GM19467 (cell line): ENCODE data around the gene RABL6.

Source experiments
- ATAC-seq: cut with Tn5 transposase; IDR thresholded peaks from one replicate; pipeline ENCODE4 v1.9.1; 2021; ENCODE audit warnings: mild to moderate bottlenecking, moderate library complexity; ENCODE audit not compliant: unreplicated experiment

Gene RABL6

DNA sequence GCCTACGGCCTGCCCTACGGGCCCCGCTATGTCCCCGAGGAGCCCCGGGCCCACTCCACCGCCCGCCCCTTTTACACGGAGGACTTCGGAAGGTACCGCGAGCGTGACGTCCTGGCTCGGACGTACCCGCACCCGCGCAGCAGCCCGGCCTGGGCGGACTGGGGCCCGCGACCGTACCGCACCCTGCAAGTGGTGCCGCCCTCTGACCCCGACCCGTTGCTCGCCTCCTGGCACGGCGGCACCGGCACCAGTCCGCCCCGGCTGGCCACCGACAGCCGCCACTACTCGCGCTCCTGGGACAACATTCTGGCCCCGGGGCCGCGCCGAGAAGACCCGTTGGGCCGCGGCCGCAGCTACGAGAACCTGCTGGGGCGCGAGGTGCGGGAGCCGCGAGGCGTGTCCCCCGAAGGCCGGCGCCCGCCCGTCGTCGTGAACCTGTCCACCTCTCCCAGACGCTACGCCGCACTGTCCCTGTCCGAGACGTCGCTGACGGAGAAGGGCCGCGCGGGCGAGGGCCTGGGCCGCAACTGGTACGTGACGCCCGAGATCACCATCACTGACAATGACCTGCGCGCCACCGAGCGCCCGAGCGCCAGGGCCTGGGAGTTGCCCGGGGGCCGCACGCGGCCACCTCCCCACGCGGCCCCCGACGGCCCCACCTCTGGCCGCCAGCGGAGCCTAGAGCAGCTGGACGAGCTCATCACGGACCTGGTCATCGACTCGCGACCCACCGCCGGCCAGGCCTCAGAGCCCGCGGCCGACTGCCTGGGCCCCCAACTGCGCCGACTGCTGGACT, 37.9 kb downstream of the RABL6 start:
- ATAC-seq = no peak

DNA sequence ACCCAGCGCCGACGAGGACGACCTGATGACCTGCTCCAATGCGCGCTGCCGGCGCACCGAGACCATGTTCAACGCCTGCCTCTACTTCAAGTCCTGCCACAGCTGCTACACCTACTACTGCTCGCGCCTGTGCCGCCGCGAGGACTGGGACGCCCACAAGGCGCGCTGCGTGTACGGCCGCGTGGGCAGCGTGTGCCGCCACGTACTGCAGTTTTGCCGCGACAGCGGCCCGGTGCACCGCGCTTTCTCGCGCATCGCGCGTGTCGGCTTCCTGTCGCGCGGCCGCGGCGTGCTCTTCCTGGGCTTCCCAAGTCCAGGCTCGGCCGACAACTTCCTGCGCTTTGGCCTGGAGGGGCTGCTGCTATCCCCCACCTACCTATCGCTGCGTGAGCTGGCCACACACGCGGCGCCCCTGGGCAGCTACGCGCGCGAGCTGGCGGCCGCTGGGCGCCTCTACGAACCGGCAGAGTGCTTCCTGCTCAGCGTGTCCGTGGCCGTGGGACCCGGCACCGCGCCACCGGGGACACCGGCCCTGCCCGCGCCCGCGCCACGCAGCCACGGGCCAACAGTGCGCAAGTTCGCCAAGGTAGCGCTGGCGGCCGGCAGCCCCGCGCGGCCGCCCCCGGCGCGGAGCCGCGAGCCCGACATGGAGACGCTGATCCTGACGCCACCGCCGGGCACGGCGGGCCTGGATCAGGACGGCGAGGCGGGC, 38.8 kb downstream of the RABL6 start:
- no peak for ATAC-seq

DNA sequence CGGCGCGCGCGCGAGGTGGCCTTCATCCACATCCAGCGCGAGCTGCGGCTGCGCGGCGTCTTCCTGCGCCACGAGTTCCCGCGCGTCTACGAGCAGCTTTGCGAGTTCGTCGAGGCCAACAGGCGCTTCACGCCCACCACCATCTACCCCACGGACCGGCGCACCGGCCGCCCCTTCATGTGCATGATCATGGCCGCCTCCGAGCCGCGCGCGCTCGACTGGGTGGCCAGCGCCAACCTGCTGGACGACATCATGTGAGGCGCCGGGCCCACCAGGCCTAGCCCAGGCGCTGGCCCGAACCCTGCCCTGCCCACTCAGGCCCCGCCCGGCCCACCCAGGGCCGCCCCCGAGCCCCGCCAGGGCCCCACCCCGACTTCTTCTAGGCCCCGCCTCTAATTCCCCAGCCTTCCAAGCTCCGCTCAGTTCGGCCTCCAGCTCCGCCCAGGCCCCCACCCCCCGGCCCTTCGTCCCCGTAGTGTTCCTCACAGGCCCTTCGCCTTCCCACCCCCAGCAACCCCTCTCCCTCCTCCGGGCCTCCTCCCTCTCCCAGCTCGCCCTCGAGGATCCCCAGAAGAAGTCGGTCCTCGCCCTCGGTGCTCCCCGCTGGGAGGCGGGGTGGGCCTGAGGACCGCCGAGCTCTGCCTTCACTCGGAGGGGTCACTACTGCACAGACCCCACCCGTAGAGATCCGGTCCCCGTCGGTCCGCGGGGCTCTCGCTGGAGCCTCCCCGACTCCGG, 39.5 kb downstream of the RABL6 start:
- no peak for ATAC-seq

DNA sequence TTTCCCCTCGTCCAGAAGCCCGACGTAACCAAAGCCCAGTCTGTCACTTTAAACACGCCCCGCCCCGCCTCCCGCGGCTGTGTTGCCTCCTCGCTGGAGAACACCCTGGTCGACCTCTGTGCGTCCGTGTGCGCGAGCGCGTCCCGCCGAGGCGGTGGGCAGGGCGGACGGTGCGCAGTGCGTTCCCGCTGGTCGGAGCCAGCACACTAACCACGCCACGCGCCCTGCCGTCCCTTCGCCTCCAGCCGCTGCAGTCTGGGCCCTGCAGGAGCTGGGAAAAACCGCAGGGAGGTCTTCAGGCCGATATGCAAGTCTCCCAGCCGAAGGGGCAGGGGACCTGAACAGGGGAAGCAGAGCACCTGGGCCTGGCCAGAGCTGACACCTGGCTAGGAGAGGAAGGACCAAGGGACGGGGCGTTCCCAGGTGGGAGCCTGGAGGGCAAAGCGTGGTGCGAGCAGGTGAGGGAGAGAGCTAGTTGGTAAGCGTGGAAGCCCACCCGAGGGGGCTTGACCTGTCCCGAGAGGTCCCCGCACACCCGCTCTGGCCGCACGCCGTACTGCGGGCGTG, 40.2 kb downstream of the RABL6 start:
- ATAC-seq = no peak

DNA sequence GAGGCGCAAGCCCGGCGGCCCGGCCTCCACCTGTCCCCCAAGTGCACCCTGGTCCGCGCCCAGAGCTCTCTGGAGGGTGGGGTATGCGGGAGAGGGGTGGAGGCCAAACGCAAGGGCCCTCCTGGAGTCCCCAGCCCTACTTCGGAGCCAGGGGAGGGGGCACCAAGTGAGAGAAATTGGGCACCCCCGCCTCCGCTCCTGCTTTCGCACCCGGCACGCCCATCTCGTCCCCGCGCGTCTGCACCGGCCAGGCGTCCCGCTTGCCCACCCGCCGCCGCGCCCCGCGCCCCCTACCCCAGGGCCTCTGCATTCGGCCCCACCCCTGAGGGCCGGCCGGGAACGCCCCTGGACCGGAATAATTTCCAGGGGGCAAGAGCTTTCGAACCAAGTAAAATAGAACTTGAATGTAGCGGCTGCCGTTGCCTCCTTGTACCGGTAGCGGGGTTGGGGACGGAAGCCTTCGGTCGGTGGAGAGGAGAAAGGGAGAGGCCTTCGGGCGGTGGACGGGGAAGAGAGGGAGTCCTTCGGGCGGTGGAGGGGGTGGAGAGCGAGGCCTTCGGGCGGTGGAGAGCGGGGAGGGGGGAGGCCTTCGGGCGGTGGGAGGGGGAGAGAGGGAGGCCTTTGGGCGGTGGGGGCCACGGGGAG, 40.8 kb downstream of the RABL6 start:
- ATAC-seq = no peak

DNA sequence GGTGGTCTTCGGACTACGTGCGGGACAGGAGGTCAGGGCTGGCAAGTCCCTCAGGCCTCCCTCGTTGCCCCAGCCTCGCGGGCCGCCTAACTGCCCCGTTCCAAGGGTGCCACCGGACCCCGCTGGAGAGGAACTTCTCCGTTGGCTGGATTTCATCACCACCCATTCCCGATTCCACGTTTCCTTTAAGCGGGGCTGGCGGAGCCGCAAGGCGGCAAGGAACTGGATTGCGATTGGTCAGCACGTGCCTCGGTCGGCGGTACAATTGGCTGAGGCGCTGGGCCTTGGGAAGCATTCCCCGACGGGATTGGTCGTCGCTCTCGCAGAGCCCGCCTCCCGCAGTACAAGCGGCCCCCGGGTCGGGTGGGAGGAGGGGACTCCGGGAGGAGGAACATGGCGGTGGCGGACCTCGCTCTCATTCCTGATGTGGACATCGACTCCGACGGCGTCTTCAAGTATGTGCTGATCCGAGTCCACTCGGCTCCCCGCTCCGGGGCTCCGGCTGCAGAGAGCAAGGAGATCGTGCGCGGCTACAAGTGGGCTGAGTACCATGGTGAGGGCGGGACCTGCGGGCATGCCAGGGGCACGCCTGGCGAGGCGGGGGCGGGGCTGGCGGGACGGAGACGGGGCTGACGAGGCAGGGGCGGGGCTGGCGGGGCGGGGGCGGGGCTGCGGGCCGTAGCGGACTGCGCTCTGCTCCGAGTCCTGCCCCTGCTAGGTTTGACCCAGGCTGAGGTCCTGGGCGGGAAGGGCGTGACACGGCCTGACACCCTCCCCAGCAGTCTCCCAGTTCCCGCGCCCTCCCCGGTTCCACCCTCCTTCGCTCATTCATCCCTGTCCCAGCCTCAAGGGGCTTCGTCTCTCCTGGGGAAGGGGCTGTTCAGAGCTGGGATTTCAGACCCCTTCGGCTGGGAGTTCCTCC, 41.6 kb downstream of the RABL6 start, which contains the start of gene PHPT1:
PHPT1 (plus strand) TSS at position 372 of the 922 bp plus-strand sequence; CDS start at position 394, 22 bp downstream.
- peak; percentile 81 for ATAC-seq

DNA sequence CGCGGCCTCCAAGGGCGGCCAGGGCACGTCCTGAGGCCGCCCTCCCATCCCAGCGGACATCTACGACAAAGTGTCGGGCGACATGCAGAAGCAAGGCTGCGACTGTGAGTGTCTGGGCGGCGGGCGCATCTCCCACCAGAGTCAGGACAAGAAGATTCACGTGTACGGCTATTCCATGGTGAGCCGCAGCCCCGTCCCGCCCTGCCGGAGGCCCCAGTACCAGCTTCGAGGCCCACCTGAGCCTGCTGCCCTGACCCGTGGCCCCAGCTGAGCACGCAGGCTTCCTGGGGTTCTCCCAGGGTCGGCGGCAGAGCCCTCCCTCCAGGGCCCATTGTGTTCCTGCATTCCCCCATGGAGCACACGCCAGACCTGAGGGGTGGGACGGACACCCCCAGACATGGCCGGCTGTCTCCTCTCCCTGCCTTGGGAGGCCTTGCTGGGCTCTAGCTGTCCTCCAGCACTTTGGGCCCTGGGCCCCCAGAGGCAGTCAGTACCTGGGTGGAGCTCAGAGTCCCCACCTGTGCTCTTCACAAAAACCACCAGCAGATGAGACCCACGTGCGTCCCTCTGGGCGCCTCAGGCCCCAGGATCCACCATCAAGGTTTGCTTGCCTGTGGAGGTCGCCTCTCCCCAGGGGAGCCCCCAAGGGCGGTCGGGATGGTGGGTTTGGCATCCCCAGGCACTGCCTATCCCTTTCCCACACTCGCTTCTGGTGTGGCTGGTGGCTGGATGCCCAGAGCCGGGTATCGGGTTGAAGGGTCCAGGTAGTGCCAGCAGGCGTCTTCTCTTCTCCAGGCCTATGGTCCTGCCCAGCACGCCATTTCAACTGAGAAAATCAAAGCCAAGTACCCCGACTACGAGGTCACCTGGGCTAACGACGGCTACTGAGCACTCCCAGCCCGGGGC, 42.5 kb downstream of the RABL6 start:
- ATAC-seq = no peak

DNA sequence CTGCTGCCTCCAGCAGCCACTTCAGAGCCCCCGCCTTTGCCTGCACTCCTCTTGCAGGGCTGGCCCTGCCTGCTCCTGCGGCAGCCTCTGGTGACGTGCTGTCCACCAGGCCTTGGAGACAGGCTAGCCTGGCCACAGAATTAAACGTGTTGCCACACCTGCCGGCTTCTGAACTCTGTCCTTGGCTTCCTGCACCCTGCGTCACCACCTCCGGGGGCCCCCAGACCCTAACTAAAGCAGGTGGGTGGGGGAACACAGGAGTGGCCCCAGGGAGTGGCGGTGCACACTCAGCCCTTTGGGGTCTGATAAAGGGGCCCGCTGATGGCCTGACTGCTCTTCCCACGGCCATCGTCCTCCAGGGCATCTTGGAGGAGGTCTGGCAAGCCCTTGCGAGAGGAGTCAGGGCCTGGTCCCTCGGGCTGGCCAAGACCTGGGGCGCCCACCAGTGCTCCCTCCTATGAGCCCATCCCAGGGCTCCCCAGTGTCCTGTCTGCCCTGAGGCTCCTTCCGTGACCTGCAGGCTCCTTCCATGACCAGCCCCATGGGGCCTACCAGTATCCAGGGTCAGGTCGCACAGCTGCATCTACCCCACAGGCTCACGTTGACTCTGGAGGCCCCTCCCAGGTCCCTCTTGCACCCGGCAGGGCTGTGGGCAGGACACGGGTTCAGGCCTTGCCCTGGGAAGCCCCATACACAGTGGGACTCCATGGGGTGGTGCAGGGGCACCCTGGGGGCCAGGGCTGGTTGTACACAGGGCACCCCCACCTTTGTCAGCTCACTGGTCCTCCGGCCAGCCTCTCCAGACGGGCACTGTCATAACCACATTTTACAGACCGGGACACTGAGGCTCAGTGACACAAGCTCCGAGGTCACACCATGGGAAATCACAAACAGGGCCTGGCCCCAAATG, 43.4 kb downstream of the RABL6 start:
- no peak for ATAC-seq

DNA sequence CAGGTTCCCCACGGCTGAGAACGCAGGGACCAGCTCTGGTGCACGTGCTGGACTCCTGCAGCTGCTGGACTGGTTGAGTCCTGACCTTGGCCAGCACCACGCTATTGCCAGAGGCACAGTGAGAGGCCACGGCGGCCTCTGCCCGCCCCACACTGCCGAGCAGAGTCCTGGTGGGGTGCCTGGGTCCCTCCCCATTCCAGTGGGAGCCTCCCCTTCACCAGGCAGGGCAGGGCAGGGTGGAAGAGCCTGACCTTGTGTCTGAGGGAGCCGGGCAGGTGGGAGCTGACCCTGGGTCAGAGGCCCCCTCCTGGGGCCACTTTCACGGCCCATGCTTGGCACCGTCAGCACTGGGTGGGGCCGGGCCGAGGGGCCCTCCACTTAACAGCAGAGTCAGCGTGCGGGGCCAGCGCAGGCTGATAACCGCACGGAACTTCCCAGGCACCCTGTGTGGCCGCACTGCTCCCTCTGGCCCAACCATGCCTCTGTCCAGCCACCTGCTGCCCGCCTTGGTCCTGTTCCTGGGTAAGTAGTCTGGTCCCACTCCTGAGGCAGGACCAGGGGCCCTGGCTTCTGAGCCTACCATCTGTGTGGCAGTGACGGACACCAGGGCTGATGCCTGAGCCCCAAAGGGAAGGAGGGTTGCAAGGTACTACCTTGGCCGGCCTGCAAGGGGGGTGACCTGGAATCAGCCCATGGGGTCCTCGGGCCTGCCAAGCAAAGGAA, 44.4 kb downstream of the RABL6 start, which contains the start of gene MAMDC4:
MAMDC4 (plus strand) TSS at position 406 of the 723 bp plus-strand sequence; CDS start at position 477, 71 bp downstream.
- ATAC-seq = no peak

DNA sequence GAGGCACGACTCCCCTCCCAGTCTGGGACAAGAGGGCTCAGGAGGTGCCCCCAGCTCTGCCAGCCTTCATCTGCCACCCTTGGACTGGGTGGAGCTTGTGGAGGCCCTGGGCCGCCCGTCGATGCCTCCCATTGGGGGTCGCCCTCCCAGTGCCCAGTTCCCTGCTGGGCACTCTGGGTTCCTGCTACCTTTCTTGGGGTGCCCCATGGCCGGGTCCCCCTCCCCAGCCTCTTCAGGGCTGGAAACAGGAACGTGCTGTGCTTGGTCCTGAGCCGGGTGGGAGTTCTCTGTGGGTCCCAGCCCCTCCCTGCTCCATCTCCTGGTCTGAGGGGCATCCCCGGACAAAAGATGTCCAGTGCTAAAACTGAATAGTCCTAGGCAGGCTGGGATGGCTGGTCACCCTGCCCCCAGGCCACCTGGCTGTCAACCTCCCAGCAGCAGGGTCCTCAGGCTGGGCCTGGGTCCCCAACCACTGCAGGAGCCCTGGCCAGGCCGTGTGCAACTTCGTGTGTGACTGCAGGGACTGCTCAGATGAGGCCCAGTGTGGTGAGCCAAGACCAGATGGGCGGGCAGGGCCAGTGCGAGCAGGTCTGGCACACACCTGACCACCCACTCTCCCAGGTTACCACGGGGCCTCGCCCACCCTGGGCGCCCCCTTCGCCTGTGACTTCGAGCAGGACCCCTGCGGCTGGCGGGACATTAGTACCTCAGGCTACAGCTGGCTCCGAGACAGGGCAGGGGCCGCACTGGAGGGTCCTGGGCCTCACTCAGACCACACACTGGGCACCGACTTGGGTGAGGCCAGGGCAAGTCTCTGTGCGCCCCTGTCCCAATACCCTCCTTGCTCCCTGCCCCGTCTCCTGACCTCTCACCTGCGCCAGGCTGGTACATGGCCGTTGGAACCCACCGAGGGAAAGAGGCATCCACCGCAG, 45.2 kb downstream of the RABL6 start:
- ATAC-seq = no peak

DNA sequence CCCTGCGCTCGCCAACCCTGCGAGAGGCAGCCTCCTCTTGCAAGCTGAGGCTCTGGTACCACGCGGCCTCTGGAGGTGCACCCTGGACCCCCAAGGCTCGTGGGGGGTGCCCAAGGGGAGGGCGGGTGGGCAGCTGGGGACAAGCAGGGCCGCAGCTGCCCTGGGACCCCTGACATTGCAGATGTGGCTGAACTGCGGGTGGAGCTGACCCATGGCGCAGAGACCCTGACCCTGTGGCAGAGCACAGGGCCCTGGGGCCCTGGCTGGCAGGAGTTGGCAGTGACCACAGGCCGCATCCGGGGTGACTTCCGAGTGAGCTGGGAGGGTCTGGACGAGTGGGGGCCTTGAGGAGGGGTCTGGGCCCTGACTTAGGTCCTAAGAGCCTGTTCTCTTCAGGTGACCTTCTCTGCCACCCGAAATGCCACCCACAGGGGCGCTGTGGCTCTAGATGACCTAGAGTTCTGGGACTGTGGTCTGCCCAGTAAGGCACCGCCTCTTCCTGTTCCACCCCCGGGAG, 45.9 kb downstream of the RABL6 start:
- no peak for ATAC-seq

DNA sequence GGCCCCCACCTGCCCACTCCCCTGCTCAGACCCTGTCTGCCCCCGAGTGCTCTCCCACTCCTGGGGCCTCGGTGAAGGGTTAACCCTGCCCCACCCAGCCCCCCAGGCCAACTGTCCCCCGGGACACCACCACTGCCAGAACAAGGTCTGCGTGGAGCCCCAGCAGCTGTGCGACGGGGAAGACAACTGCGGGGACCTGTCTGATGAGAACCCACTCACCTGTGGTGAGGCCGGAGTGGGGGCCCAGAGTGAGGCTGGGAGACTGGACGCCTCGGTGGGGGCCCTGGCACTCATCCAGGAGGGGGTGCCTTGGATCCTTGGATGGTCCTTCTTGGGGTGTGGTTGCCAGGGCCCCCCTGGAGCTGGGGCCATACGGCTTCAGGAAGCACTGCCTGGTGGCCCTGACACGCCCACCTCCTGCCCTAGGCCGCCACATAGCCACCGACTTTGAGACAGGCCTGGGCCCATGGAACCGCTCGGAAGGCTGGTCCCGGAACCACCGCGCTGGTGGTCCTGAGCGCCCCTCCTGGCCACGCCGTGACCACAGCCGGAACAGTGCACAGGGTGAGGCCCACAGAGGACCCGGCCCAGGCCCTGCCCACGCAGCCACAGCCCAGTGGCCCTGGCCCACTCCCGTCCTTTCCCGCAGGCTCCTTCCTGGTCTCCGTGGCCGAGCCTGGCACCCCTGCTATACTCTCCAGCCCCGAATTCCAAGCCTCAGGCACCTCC, 46.5 kb downstream of the RABL6 start:
- ATAC-seq = no peak

DNA sequence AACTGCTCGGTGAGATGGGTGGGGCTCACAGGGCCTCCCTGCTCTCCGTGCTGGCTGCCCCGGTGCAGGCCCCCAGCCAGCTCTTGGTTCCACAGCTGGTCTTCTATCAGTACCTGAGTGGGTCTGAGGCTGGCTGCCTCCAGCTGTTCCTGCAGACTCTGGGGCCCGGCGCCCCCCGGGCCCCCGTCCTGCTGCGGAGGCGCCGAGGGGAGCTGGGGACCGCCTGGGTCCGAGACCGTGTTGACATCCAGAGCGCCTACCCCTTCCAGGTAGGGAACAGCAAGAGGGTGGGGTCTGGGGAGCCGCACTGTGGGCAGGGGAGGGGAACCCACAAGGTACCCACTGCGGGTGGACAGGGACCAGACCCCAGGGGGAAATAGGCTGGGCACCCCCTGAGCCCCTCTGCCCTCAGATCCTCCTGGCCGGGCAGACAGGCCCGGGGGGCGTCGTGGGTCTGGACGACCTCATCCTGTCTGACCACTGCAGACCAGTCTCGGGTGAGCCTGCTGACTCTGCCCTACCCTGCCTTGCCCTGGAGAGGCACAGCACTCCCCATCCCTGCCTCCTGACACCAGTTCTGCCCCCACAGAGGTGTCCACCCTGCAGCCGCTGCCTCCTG, 47.2 kb downstream of the RABL6 start:
- no peak for ATAC-seq

DNA sequence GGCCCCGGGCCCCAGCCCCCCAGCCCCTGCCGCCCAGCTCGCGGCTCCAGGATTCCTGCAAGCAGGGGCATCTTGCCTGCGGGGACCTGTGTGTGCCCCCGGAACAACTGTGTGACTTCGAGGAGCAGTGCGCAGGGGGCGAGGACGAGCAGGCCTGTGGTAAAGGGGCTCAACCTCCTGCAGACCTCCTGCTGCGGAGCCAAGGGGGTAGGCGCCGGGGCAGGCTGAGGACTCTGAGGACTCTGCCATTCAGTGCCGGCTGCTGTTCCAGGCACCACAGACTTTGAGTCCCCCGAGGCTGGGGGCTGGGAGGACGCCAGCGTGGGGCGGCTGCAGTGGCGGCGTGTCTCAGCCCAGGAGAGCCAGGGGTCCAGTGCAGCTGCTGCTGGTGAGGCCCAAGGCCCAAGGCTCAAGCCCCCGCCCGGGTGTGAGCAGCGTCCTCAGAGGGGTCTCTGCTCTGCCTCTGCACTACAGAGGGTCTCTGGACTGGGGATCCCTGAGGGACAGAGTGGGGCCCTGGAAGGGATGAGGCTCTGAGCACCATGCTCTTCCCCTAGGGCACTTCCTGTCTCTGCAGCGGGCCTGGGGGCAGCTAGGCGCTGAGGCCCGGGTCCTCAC, 47.8 kb downstream of the RABL6 start:
- no peak for ATAC-seq
